Measurements from ENCODE around the gene STKLD1. TPM values are rescaled to one million over a fixed set of nuclear protein-coding genes. Genes with fewer than 3 reads are reported as not detected.

Gene STKLD1
- polyA plus RNA-seq, 2 of the 4 experiments (the other 2 are of a cell fraction): 1.1 to 1.2 TPM

GRCh38 chr9:133379153-133380086 is 3.3 kb downstream of the STKLD1 start:
- ChIA-PET POLR2A (interaction anchor here (1.2 kb wide), 1 partner anchor 32 kb away, joined by 3 read pairs; the partner anchor contains the start of genes MED22 and RPL7A), CTCF (interaction anchor here (0.7 to 2.9 kb wide), 9 partner anchors 8 to 107 kb away, joined by 3 to 9 read pairs (median 4); no protein-coding TSS in a partner anchor)
- no peak overlapping the region for H3K27ac ChIP-seq
- 91% methylated on average over 14 of the region's 14 CpGs for WGBS (ENCODE audit: missing lambda C conversion rate)
- H3K4me1 ChIP-seq: peaks cover 15% of the 10 kb centered on the region
- DNase-seq (ENCODE audit: low read depth in 1 of 2, low spot score in 1 of 2): no peak
- no peak overlapping the region for H3K4me2 ChIP-seq
- ATAC-seq: no peak
- TF ChIP-seq ZFP36 (IDR thresholded peaks at IDR 0.05; ENCODE audit: borderline replicate concordance, partially characterized antibody) (no peak), REST (IDR thresholded peaks at IDR 0.05) (no peak)
- no peaks in the 10 kb centered on the region for H3K9me3 ChIP-seq
- no peak for FAIRE-seq
- H3K4me3 ChIP-seq: no peak overlapping the region

- H3K4me1 ChIP-seq: peaks cover 15% of the 10 kb centered on the region
- TF ChIP-seq JUNB (IDR thresholded peaks at IDR 0.05) (no peak), RAD21 (conservative IDR thresholded peaks at IDR 0.05 in 1 of 2, IDR thresholded peaks at IDR 0.05 in 1 of 2) (no peak), REST (IDR thresholded peaks at IDR 0.05) (no peak), EHF (CRISPR knock-in tag; IDR thresholded peaks at IDR 0.05) (no peak), JUN (IDR thresholded peaks at IDR 0.05) (no peak), NPAS2 (CRISPR knock-in tag; IDR thresholded peaks at IDR 0.05; ENCODE audit: borderline replicate concordance) (no peak), ATOH8 (CRISPR knock-in tag; IDR thresholded peaks at IDR 0.05; ENCODE audit: low read depth) (no peak), ZNF302 (CRISPR knock-in tag; IDR thresholded peaks at IDR 0.05) (no peak), CHD2 (IDR thresholded peaks at IDR 0.05; ENCODE audit: low read length, partially characterized antibody) (no peak), FOXS1 (CRISPR knock-in tag; IDR thresholded peaks at IDR 0.05) (no peak)
- FAIRE-seq: no peak
- H3K9me3 ChIP-seq: no peaks in the 10 kb centered on the region
- no peak overlapping the region for H3K4me2 ChIP-seq
- no peak for DNase-seq (ENCODE audit: low read depth in 1 of 2, low spot score in 1 of 2)
- H3K4me3 ChIP-seq: no peak overlapping the region
- 86% methylated on average over 4 of the region's 4 CpGs for WGBS (ENCODE audit: missing lambda C conversion rate)
- no peak overlapping the region for H3K27ac ChIP-seq
- CTCF ChIA-PET: interaction anchor here (1.1 to 1.8 kb wide), 3 partner anchors 18 to 106 kb away, joined by 3 to 6 read pairs (median 3); no protein-coding TSS in a partner anchor
- ATAC-seq: no peak
- POLR2A ChIA-PET: interaction anchor here (0.7 to 1.2 kb wide), 6 partner anchors 14 to 939 kb away, joined by 3 to 7 read pairs (median 5); partner anchors contain the start of genes MED22 and RPL7A
Measured at GRCh38 chr9:133380734-133381133, 4.6 kb downstream of the STKLD1 start.

Measured in A549 (cell line).